Thyroid gland (tissue), 4 donors: ENCODE results near the gene PPM1E.

ENCODE experiments used
- CTCF ChIP-seq, 6 experiments: fragments of 200-600 bp in 3 of 6; fragments of 450-650 bp in 3 of 6; sonication (generic) in 3 of 6; IDR thresholded peaks; one replicate each; pipeline ENCODE4 v1.5.1; 2016 to 2019; ENCODE audit warnings: antibody characterized with exemption in 6 of 6, mild to moderate bottlenecking in 2 of 6, inconsistent platforms in 1 of 6, moderate library complexity in 1 of 6
- POLR2A ChIP-seq, 2 donors: fragments of 450-650 bp; IDR thresholded peaks; one replicate each; pipeline ENCODE4 v1.6.1; 2017; ENCODE audit warnings: antibody characterized with exemption in 2 of 2, mild to moderate bottlenecking in 2 of 2, moderate library complexity in 1 of 2

GRCh38 chr17:59026176-59026939 lies 270.7 kb downstream of the PPM1E start:
- no peak for TF ChIP-seq CTCF (IDR thresholded peaks at IDR 0.05)
- no peak for TF ChIP-seq POLR2A (IDR thresholded peaks at IDR 0.05)
